ENCODE measurements around the gene C2CD3.

DNA sequence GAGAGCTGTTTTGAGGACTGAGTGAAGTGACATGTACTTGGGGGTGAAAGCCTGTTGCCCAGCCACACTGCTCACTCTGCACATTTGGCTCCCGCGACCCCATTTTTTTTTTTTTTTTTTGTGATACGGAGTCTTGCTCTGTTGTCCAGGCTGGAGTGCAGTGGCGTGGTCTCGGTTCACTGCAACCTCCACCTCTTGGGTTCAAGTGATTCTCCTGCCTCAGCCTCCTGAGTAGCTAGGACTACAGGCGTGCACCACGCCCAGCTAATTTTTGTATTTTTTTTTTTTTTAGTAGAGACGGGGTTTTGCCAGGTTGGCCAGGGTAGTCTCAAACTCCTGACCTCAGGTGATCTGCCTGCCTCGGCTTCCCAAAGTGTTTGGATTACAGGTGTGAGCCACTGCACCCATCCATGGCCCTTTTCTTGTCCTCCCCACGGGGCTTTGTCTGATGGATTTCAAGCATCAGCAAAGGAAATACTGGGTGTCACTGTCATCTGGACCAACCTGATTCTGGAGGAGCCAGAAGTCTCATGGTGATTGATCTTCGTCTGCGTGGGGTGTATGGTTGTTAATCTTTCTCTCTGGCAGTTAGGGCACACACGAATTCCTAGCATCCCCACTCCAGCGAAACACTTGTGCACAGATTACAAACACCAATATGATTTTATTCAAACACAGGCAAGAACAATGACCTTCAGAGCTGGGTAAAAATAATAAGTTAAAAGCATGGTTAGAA lies 158.6 kb downstream of the C2CD3 start:
- TF ChIP-seq, protein P1, sequence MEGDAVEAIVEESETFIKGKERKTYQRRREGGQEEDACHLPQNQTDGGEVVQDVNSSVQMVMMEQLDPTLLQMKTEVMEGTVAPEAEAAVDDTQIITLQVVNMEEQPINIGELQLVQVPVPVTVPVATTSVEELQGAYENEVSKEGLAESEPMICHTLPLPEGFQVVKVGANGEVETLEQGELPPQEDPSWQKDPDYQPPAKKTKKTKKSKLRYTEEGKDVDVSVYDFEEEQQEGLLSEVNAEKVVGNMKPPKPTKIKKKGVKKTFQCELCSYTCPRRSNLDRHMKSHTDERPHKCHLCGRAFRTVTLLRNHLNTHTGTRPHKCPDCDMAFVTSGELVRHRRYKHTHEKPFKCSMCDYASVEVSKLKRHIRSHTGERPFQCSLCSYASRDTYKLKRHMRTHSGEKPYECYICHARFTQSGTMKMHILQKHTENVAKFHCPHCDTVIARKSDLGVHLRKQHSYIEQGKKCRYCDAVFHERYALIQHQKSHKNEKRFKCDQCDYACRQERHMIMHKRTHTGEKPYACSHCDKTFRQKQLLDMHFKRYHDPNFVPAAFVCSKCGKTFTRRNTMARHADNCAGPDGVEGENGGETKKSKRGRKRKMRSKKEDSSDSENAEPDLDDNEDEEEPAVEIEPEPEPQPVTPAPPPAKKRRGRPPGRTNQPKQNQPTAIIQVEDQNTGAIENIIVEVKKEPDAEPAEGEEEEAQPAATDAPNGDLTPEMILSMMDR (IDR thresholded peaks at IDR 0.05; ENCODE audit: insufficient read depth, low read depth, low read length) = no peak
- TF ChIP-seq EZH2 (IDR thresholded peaks at IDR 0.05; ENCODE audit: insufficient read depth, low read length) = no peak

All from astrocyte (in vitro differentiated cells and primary cell).